ENCODE data around the gene TMOD1.
"Not testable (repeated sequence)": the region's sequence is repeated elsewhere in the genome, so short reads cannot be mapped to it uniquely, and the experiment has no call there.

The TMOD1 gene

GRCh38 chr9:97572892-97573365 is 71.5 kb downstream of the TMOD1 start:
- DNase-seq (no peak), ATAC-seq (ENCODE audit: insufficient read depth, low read depth) (no peak)
- no peak overlapping the region for H3K27ac ChIP-seq (ENCODE audit: low read length)
- no peaks in the 10 kb centered on the region for H3K79me2 ChIP-seq (ENCODE audit: insufficient read depth, low read length)
- no peaks in the 10 kb centered on the region for H3K36me3 ChIP-seq (ENCODE audit: insufficient read depth, low read length)
- H3K27me3 ChIP-seq (ENCODE audit: insufficient read depth, low read length, poor library complexity): no peaks in the 10 kb centered on the region
- peaks cover 8% of the 10 kb centered on the region; the same call in 1 of the 2 replicates for H3K4me1 ChIP-seq (ENCODE audit: insufficient read depth, low read length)
- no peaks in the 10 kb centered on the region for H3K9me3 ChIP-seq (ENCODE audit: insufficient read depth, low read length, severe bottlenecking)
- no peak overlapping the region for H2AFZ ChIP-seq (ENCODE audit: low read depth, low read length)
- no peaks in the 10 kb centered on the region for H4K20me1 ChIP-seq (ENCODE audit: insufficient read depth, low read length)
- H3K4me3 ChIP-seq (ENCODE audit: low read depth in 1 of 2, low read length in 2 of 2): no peak overlapping the region
- no peak overlapping the region for H3K9ac ChIP-seq (ENCODE audit: low read depth, low read length)
- H3K4me2 ChIP-seq (ENCODE audit: insufficient read depth, low read length): no peak overlapping the region
- TF ChIP-seq CTCF (IDR thresholded peaks at IDR 0.05; ENCODE audit: borderline replicate concordance, extremely low read depth, low read length, poor library complexity, severe bottlenecking) (no peak), EZH2 (IDR thresholded peaks at IDR 0.05; ENCODE audit: borderline replicate concordance, low read depth, low read length, severe bottlenecking) (no peak)

- Histone ChIP-seq H3K4me3 (ENCODE audit: low read depth in 1 of 2, low read length in 2 of 2) (no peak overlapping the region), H3K4me1 (ENCODE audit: insufficient read depth, low read length) (peaks cover 8% of the 10 kb centered on the region; the same call in 1 of the 2 replicates), H3K4me2 (ENCODE audit: insufficient read depth, low read length) (no peak overlapping the region), H3K27me3 (ENCODE audit: insufficient read depth, low read length, poor library complexity) (no peaks in the 10 kb centered on the region), H4K20me1 (ENCODE audit: insufficient read depth, low read length) (no peaks in the 10 kb centered on the region), H3K9ac (ENCODE audit: low read depth, low read length) (no peak overlapping the region), H3K79me2 (ENCODE audit: insufficient read depth, low read length) (no peaks in the 10 kb centered on the region), H3K9me3 (ENCODE audit: insufficient read depth, low read length, severe bottlenecking) (no peaks in the 10 kb centered on the region), H3K36me3 (ENCODE audit: insufficient read depth, low read length) (no peaks in the 10 kb centered on the region), H3K27ac (ENCODE audit: low read length) (no peak overlapping the region), H2AFZ (ENCODE audit: low read depth, low read length) (no peak overlapping the region)
- DNase-seq (no peak), ATAC-seq (ENCODE audit: insufficient read depth, low read depth) (no peak)
- no peak for TF ChIP-seq EZH2 (IDR thresholded peaks at IDR 0.05; ENCODE audit: borderline replicate concordance, low read depth, low read length, severe bottlenecking)
- TF ChIP-seq CTCF (IDR thresholded peaks at IDR 0.05; ENCODE audit: borderline replicate concordance, extremely low read depth, low read length, poor library complexity, severe bottlenecking): no peak
Observed at GRCh38 chr9:97573482-97574073, 72.1 kb downstream of the TMOD1 start.

- H3K9me3 ChIP-seq (ENCODE audit: insufficient read depth, low read length, severe bottlenecking); ATAC-seq (ENCODE audit: insufficient read depth, low read depth); H3K27ac ChIP-seq (ENCODE audit: low read length); H2AFZ ChIP-seq (ENCODE audit: low read depth, low read length); H4K20me1 ChIP-seq (ENCODE audit: insufficient read depth, low read length); H3K4me1 ChIP-seq (ENCODE audit: insufficient read depth, low read length); H3K4me2 ChIP-seq (ENCODE audit: insufficient read depth, low read length); H3K27me3 ChIP-seq (ENCODE audit: insufficient read depth, low read length, poor library complexity); H3K36me3 ChIP-seq (ENCODE audit: insufficient read depth, low read length); H3K79me2 ChIP-seq (ENCODE audit: insufficient read depth, low read length); DNase-seq; H3K9ac ChIP-seq (ENCODE audit: low read depth, low read length); H3K4me3 ChIP-seq (ENCODE audit: low read depth in 1 of 2, low read length in 2 of 2): not testable (repeated sequence)
Observed at GRCh38 chr9:97574101-97574571, 72.7 kb downstream of the TMOD1 start.

GRCh38 chr9:97574921-97575672 is 73.6 kb downstream of the TMOD1 start:
- not testable (repeated sequence) for H3K4me3 ChIP-seq (ENCODE audit: low read depth in 1 of 2, low read length in 2 of 2); H4K20me1 ChIP-seq (ENCODE audit: insufficient read depth, low read length); H3K9ac ChIP-seq (ENCODE audit: low read depth, low read length); H3K4me1 ChIP-seq (ENCODE audit: insufficient read depth, low read length); H3K9me3 ChIP-seq (ENCODE audit: insufficient read depth, low read length, severe bottlenecking); ATAC-seq (ENCODE audit: insufficient read depth, low read depth); H3K27me3 ChIP-seq (ENCODE audit: insufficient read depth, low read length, poor library complexity); H3K79me2 ChIP-seq (ENCODE audit: insufficient read depth, low read length); H3K36me3 ChIP-seq (ENCODE audit: insufficient read depth, low read length); H2AFZ ChIP-seq (ENCODE audit: low read depth, low read length); H3K27ac ChIP-seq (ENCODE audit: low read length)
- H3K4me2 ChIP-seq (ENCODE audit: insufficient read depth, low read length): peak overlapping the region; percentile 48
- DNase-seq: peak; percentile 21
